ENCODE data around the gene OR2T8. TPM values are rescaled to one million over a fixed set of nuclear protein-coding genes. Genes with fewer than 3 reads are reported as not detected.

The OR2T8 gene
- total RNA-seq, 1 donor from 2014 or later = not detected

- no peaks in the 10 kb centered on the region for H3K27me3 Mint-ChIP-seq (ENCODE audit: low read depth)
- H3K4me3 Mint-ChIP-seq = no peak overlapping the region
- no peak for DNase-seq (ENCODE audit: low read depth, low spot score)
- H3K9me3 Mint-ChIP-seq = peaks cover 17% of the 10 kb centered on the region
- H3K4me1 Mint-ChIP-seq = no peaks in the 10 kb centered on the region
- H3K36me3 Mint-ChIP-seq (ENCODE audit: low read depth) = peaks cover 3% of the 10 kb centered on the region
- TF ChIP-seq CTCF (conservative IDR thresholded peaks at IDR 0.05) = no peak
- no peak overlapping the region for H3K27ac Mint-ChIP-seq (ENCODE audit: unreplicated experiment)
These were observed 33.4 kb downstream of the OR2T8 start for GRCh38 chr1:247953408-247953807.

- Mint-ChIP-seq H3K9me3 (peaks cover 16% of the 10 kb centered on the region), H3K27me3 (ENCODE audit: low read depth) (no peaks in the 10 kb centered on the region), H3K36me3 (ENCODE audit: low read depth) (no peaks in the 10 kb centered on the region), H3K4me3 (no peak overlapping the region), H3K4me1 (no peaks in the 10 kb centered on the region), H3K27ac (ENCODE audit: unreplicated experiment) (no peak overlapping the region)
- no peak for DNase-seq (ENCODE audit: low read depth, low spot score)
- TF ChIP-seq CTCF (conservative IDR thresholded peaks at IDR 0.05) = no peak
These were observed 41.7 kb downstream of the OR2T8 start for GRCh38 chr1:247961791-247962190.

GRCh38 chr1:247962911-247963588, 43.0 kb downstream of the OR2T8 start:
- Mint-ChIP-seq H3K36me3 (ENCODE audit: low read depth) (no peaks in the 10 kb centered on the region), H3K27ac (ENCODE audit: unreplicated experiment) (no peak overlapping the region), H3K9me3 (peaks cover 16% of the 10 kb centered on the region), H3K27me3 (ENCODE audit: low read depth) (no peaks in the 10 kb centered on the region), H3K4me1 (no peaks in the 10 kb centered on the region), H3K4me3 (no peak overlapping the region)
- TF ChIP-seq CTCF (conservative IDR thresholded peaks at IDR 0.05) = no peak
- no peak for DNase-seq (ENCODE audit: low read depth, low spot score)

GRCh38 chr1:247964933-247965332, 44.9 kb downstream of the OR2T8 start, which contains the start of gene OR2AK2:
Gene OR2AK2, plus strand, starts transcription at chr1:247965233. Its CDS starts 144 bp downstream, at chr1:247965377.
- no peak within 1 kb of the TSS for H3K27ac Mint-ChIP-seq (ENCODE audit: unreplicated experiment)
- H3K27me3 Mint-ChIP-seq (ENCODE audit: low read depth) = no peaks in the 10 kb centered on the region
- H3K4me1 Mint-ChIP-seq = no peaks in the 10 kb centered on the region
- TF ChIP-seq CTCF (conservative IDR thresholded peaks at IDR 0.05) = no peak
- peaks cover 16% of the 10 kb centered on the region for H3K9me3 Mint-ChIP-seq
- H3K4me3 Mint-ChIP-seq = no peak within 1 kb of the TSS
- H3K36me3 Mint-ChIP-seq (ENCODE audit: low read depth) = no peaks in the 10 kb centered on the region
- no peak for DNase-seq (ENCODE audit: low read depth, low spot score)

- H3K27ac Mint-ChIP-seq (ENCODE audit: unreplicated experiment) = no peak overlapping the region
- H3K4me3 Mint-ChIP-seq = no peak overlapping the region
- H3K4me1 Mint-ChIP-seq = no peaks in the 10 kb centered on the region
- DNase-seq (ENCODE audit: low read depth, low spot score) = no peak
- no peaks in the 10 kb centered on the region for H3K27me3 Mint-ChIP-seq (ENCODE audit: low read depth)
- H3K9me3 Mint-ChIP-seq = peaks cover 12% of the 10 kb centered on the region
- no peaks in the 10 kb centered on the region for H3K36me3 Mint-ChIP-seq (ENCODE audit: low read depth)
- no peak for TF ChIP-seq CTCF (conservative IDR thresholded peaks at IDR 0.05)
These were observed 46.6 kb downstream of the OR2T8 start for GRCh38 chr1:247966532-247967204.

Other genes with a start within 250 kb of the OR2T8 start
- not detected in 2 replicates for gene OR13G1, start 240.5 kb upstream of the OR2T8 start, total RNA-seq
- not detected in 2 replicates for gene OR6F1, start 203.6 kb upstream of the OR2T8 start, total RNA-seq
- gene OR14K1, start 181.6 kb upstream of the OR2T8 start, total RNA-seq = not detected in 2 replicates
- not detected in 2 replicates for gene OR14A2, start 172.1 kb upstream of the OR2T8 start, total RNA-seq
- not detected in 2 replicates for gene OR1C1, start 159.7 kb upstream of the OR2T8 start, total RNA-seq
- gene OR14A16, start 96.1 kb upstream of the OR2T8 start, total RNA-seq = not detected in 2 replicates
- not detected in 2 replicates for gene OR11L1, start 78.4 kb upstream of the OR2T8 start, total RNA-seq
- 1.6 and 2.1 TPM in 2 replicates for gene TRIM58, start 63.1 kb upstream of the OR2T8 start, total RNA-seq
- gene OR2W3, start 24.7 kb upstream of the OR2T8 start, total RNA-seq = 0.75 and 0.96 TPM in 2 replicates
- not detected in 2 replicates for gene OR2AJ1, start 4.6 kb downstream of the OR2T8 start, total RNA-seq
- gene OR2L8, start 28.6 kb downstream of the OR2T8 start, total RNA-seq = not detected in 2 replicates
- gene OR2AK2, start 45.0 kb downstream of the OR2T8 start, total RNA-seq = not detected in 2 replicates
- not detected in 2 replicates for gene OR2L5, start 93.4 kb downstream of the OR2T8 start, total RNA-seq
- 0.09 TPM in 2 replicates for gene OR2L2, start 109.8 kb downstream of the OR2T8 start, total RNA-seq
- gene OR2L3, start 126.6 kb downstream of the OR2T8 start, total RNA-seq = not detected in 2 replicates
- gene OR2L13, start 174.9 kb downstream of the OR2T8 start, total RNA-seq = not detected in 2 replicates
- not detected in 2 replicates for gene OR2M5, start 224.9 kb downstream of the OR2T8 start, total RNA-seq